GM21619 (cell line): Measurements from ENCODE around the gene MORC2.

Source experiments
- ATAC-seq: cut with Tn5 transposase; IDR thresholded peaks from one replicate; pipeline ENCODE4 v1.9.1; 2021; ENCODE audit not compliant: unreplicated experiment

Gene MORC2

DNA sequence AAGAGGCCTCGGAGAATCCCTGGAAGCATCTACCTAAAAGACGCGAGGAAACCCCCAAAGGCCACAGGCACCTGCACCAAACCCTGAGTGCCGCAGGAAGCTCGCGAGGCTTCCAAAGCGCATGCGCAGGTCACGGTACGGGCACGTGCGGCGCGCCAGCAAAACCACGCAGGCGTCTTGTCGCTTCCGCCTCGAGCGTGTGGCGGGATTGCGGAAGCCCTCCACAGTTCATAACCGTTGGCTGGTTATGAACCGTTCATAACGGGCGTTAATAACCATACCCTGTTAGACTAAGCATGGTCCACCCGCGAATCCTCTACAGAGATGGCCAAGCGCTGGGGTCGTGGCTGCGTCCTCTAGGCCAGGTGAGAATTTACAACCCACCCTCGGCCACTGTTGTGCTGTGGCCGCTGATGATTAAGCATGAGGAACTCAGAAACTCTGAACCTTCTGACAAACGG is 46.4 kb downstream of the MORC2 start:
- no peak for ATAC-seq

- no peak for ATAC-seq
Observed at GRCh38 chr22:30921108-30921507, 47.5 kb downstream of the MORC2 start.

DNA sequence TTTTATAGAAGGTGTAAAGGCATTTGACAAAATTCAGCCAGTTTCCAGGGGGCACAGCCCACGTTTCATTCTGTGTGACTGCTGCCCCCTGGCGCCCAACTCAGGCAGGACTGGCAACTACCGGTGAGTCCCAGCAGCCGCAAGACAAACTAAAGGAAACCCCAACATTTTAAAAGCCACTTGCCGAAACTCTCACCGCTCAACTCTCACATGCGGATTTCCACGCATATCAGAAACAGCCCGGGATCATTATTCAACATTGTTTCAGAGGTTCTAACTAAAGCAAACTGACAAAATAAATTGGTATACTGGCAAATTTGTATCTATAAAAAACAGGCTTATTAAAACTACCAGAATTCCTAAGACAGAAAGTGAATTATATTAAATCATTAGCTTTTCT is 48.2 kb downstream of the MORC2 start:
- no peak for ATAC-seq

GRCh38 chr22:30919973-30920372 is 48.6 kb downstream of the MORC2 start:
- ATAC-seq: no peak

GRCh38 chr22:30918761-30919160 is 49.8 kb downstream of the MORC2 start:
- ATAC-seq: no peak

GRCh38 chr22:30910358-30910757 is 58.2 kb downstream of the MORC2 start:
- ATAC-seq: no peak

DNA sequence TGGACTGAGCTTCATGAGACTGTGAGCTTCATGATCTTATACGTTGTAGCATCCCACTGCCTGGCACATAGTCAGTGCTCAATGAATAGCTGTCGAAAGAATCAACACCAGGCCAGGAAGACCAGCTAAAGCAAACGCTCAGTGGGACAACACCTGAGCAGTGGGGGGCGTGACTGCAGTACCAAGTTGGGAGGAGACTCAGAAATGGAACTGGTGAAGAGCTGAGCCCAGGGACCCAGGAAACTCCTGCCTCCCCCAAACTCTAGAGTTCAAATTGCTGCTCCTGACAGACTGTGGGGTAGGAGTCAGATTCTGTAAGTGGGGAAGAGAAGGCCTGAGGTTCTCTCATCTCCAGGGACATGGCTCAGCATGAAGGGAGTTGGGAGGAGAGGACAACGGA is 59.3 kb downstream of the MORC2 start:
- ATAC-seq: no peak

GRCh38 chr22:30908051-30908461 is 60.5 kb downstream of the MORC2 start:
- no peak for ATAC-seq

- ATAC-seq: no peak
Observed at GRCh38 chr22:30906946-30907345, 61.6 kb downstream of the MORC2 start.

DNA sequence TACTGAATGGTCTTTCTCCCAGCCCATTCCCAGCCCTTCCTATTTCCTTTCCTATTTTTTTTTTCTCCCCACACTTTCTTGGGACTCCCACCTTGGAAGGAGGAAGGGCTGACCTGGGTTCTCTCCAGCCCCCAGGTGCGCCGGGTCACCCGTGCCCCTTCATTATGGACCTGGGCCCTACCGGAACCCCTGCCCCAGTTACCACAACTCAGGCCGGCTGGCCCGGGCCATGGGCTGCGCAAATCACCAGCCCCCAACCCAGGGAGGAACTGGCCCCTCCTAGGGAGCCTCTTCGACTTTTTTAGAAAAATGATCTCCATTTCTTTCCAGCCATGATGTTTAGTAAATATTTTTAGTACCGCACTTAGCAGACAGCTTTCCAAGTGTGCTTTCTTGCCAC is 62.2 kb downstream of the MORC2 start:
- ATAC-seq: no peak

DNA sequence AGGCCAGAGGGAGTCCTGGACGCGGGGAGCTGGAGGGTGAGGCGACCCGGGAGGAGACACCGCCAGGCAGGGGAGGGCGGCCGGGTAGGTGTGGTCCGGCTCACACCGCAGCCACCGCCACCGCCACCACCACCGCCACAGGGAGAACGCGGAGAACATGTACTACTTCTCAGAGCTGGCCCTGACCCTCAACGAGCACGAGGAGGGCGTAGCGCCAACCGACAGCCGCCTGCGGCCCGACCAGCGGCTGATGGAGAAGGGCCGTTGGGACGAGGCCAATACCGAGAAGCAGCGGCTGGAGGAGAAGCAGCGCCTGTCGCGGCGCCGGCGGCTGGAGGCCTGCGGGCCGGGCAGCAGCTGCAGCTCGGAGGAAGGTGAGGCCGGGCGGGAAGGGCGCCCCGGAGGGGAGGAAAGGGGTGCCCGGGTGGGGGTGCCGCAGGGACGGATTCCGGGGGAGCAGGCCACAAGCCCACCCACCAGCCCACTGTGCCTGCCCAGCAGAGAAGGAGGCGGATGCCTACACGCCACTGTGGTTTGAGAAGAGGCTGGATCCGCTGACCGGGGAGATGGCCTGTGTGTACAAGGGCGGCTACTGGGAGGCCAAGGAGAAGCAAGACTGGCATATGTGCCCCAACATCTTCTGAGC is 62.8 kb downstream of the MORC2 start:
- no peak for ATAC-seq

DNA sequence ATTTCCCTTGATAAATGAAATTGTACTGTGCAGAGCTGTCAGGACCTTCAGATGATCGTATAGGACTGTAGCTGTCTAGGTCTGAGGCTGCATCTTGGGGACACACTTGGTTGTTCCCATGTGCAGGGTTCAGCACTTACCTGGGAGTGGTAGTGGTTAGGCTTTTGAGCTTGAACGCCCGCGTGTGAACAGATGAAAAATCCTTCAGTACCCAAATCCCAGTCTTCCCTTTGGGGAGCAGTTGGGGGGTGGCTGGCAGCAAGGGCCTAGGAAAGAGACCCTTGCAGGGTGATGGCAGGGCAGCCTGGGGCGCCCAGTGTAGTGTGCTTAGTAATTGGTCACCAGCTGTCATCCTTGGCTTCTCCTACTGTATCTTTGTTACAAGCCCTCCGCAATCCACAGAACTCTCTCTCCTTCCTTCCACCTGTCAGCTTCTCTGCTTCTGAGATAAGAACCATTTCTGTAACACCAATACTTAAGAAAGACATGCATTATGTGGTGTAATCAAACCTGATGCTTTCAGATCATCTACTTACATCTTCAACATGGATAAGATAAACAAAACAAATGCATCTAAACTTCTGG is 64.6 kb downstream of the MORC2 start:
- ATAC-seq: no peak

DNA sequence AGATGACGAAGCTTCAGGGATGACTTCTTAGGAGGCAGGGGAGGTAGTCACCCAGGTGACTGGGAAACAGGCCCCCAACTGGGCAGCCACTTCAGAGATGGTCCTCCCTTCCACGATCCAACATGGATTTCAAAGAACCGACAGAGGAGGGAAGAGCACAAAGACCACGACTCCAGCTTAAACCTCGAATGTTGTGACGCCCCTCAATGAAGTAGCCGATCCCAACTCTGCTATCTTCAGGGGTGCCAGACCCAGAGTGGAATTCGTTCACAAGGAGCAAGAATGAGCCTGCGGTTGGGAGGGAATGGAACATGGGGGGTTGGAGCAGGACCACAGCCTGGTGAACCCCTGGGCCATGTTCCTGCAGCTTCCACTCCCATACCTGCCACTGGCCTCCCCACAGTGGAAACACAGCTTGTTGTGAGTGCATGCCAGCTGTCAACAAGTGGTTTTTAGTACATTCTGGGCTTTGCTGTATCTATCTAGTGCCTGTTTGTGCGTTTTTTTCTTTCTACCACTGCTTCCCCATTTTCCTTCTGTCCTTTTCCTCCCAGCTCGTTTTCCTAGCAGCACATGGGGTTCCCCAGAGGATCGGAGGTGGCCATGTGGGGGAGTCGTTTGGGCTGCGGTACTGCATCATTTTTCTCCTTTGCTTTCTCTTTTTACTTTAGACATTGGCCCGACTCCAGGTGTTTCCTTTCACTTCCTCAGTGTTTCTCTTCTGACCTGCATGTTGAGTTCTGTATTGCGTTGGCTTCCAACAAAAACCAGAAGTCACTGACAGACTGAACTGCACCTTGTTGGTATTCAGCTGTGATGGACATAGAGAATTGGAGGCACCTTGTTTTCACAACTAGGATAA is 65.8 kb downstream of the MORC2 start:
- ATAC-seq: no peak

- ATAC-seq: no peak
Observed at GRCh38 chr22:30894371-30894740, 74.2 kb downstream of the MORC2 start.

DNA sequence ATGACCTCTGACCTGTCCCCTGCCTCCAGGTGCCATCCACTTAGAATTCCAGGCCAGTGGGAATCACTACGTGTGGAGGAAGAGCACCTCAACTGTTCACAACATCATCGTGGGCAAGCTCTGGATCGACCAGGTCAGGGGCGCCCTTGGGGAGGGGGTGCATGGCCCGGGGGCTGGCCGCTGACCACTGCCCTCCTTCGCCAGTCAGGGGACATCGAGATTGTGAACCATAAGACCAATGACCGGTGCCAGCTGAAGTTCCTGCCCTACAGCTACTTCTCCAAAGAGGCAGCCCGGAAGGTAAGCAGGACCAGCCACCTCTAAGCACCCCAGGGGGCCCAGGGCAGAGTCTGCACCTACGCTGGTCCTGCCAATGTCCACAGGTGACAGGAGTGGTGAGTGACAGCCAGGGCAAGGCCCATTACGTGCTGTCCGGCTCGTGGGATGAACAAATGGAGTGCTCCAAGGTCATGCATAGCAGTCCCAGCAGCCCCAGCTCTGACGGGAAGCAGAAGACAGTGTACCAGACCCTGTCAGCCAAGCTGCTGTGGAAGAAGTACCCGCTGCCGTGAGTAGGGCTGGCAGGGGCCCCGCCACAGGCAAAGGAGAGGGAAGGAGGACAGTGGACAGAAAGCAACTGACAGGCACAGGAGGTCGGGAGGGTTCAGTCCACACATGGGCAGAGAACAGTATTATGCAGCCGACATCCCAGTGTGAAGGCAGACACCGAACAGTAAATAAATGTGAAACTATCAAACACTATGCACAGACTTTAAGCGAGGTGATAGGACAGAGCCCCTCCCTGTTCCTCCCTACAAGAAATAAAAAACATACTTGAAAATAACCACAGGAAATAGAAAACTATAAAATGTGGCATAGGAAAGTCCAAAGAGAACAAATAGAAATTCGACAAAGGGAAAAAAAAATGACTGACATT is 74.9 kb downstream of the MORC2 start:
- ATAC-seq: no peak

DNA sequence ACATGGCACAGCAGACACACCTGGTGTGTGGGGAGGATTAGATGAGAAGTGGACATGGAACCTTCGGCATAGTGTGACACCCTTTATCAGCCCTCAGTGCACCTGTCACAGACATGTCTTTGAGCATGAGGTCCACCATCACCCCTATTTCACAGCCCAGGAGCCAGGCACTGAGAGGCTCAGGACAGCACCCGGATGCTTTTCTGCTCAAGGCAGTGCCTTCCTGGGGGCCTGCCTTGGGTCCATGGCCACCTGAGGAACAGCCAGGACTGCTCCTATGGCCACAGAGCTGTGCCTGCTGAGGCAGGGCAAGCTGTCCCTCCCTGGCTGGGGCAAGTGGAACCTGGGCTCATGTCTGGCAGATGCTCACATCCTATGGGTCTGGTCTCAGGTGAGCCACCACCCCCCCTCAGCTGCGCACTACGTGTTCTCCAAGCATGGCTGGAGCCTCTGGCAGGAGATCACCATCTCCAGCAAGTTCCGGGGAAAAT is 75.8 kb downstream of the MORC2 start:
- ATAC-seq: no peak

GRCh38 chr22:30892286-30892685 is 76.3 kb downstream of the MORC2 start:
- no peak for ATAC-seq

DNA sequence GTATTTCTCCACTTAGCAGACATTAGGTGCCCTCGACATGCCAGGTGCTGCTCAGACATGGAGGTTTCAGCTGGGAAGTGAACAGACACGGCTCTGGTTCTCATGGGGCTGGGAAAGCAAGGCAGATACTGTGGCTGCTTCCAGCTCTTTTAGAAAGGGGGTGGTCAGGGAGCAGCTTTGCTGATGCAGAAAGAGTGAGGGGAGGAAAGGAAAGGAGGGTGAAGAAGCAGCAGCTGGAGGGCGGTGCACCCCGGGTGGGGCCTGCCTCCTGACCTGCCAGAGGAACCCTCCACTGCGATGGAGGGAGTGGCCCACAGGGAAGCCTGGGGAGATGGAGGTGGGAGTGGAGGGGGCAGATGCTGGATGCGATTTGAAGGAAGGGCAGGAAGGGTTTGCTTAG is 76.8 kb downstream of the MORC2 start:
- ATAC-seq: no peak

DNA sequence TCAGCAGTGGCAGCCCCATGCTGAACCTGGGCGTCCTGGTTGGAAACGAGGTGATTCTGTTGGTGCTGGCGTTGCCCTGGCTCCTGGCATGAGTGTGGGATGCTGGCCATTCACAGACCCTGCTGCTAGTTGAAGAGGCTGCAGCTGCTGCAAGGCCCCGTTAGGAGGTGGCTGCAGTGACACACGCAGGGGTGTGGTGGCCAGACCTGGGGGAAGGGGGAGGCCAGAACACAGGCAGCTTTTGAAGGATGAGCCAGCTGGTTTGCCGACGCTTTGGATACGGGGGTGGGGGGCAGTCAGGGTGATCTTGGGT is 77.2 kb downstream of the MORC2 start:
- ATAC-seq: no peak

DNA sequence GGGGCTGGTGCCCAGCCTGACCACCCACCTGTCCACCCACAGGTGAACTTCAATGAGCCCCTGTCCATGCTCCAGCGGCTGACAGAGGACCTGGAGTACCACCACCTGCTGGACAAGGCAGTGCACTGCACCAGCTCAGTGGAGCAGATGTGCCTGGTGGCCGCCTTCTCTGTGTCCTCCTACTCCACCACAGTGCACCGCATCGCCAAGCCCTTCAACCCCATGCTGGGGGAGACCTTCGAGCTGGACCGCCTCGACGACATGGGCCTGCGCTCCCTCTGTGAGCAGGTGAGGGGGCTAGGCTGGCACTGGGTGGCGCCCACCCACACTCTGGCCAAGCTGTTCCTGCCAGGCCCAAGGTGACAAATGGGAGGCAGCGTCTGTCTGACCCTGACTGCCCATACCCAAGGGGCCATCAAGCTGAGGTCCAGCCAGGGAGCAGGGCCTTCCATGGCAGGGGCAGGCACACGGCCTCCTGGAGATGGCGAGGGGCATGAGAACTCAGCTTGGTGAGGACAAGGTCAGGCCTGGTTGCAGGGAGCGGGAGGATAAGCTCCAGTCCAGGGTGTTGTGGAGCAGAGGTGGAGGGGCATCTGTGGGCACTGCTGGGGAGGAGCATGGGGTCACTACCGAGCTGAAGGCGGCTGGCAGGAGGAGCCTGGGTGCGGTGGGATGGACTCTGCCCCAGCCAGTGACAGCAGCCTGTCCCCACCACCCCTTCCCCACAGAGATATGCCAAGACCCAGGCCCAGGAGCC is 77.7 kb downstream of the MORC2 start:
- ATAC-seq: no peak
